Adrenal gland (tissue), 12 donors: ENCODE results near the gene HGS. TPM values are rescaled to one million over a fixed set of nuclear protein-coding genes. Genes with fewer than 3 reads are reported as not detected.

Source experiments
- DNase-seq, 7 donors: peaks; one replicate each; pipeline ENCODE4 v3.0.0-alpha.2; 2019 to 2020
- H3K27ac ChIP-seq, 5 donors: fragments of 200-600 bp; sonication (generic) in 4 of 5; 1 replicate in 3 of 5; 2 replicates in 2 of 5; pipeline versions ENCODE4 v1.5.1 to v1.8.0; 2016 to 2020; ENCODE audit warnings: mild to moderate bottlenecking in 1 of 5
- H3K27me3 ChIP-seq: fragments of 200-600 bp; 2 replicates; pipeline ENCODE4 v1.8.0; 2021
- H3K36me3 ChIP-seq, 2 donors: fragments of 200-600 bp; replicated peaks in 1 of 2; 1 replicate in 1 of 2; 2 replicates in 1 of 2; pipeline versions ENCODE4 v1.5.1 to v1.8.0; 2018 to 2022
- H3K4me1 ChIP-seq, 2 donors: fragments of 200-600 bp; replicated peaks in 1 of 2; 1 replicate in 1 of 2; 2 replicates in 1 of 2; pipeline versions ENCODE4 v1.5.1 to v1.8.0; 2018 to 2021
- H3K4me3 ChIP-seq, 4 donors: fragments of 200-600 bp; sonication (generic) in 3 of 4; one replicate each; pipeline ENCODE4 v1.5.1; 2016 to 2018
- H3K9me3 ChIP-seq, 3 donors: fragments of 200-600 bp; sonication (generic) in 1 of 3; replicated peaks in 1 of 3; 1 replicate in 2 of 3; 2 replicates in 1 of 3; pipeline versions ENCODE4 v1.5.1 to v1.8.0; 2016 to 2021
- CTCF ChIP-seq, 6 experiments: fragments of 450-650 bp in 4 of 6; fragments of 200-600 bp in 2 of 6; sonication (generic) in 1 of 6; IDR thresholded peaks; 1 replicate in 5 of 6; 2 replicates in 1 of 6; pipeline versions ENCODE4 v1.5.1 to v1.8.0; 2016 to 2021; ENCODE audit warnings: antibody characterized with exemption in 6 of 6, mild to moderate bottlenecking in 2 of 6, moderate library complexity in 1 of 6
- POLR2A ChIP-seq, 2 donors: fragments of 450-650 bp; IDR thresholded peaks; one replicate each; pipeline ENCODE4 v1.6.1; 2017; ENCODE audit warnings: antibody characterized with exemption in 2 of 2, mild to moderate bottlenecking in 2 of 2, moderate library complexity in 1 of 2
- WGBS, 4 donors: extraction: QIAGEN DNeasy Blood & Tissue Kit in 2 of 4; methylation state at CpG; one replicate each; pipeline versions ENCODE4 v1.1.5 to v1.1.7; 2013 to 2017; 5-methylcytosine and 5-hydroxymethylcytosine counted together
- intact Hi-C, 2 donors: fragments of 100-400 bp; cut with DNase I; formaldehyde crosslinking; loops; one replicate each; pipeline versions ENCODE4 v1.14.1 to v1.15.0; 2022 to 2023
- microRNA-seq, 3 donors: library from miRNA; unstranded; fragments of <30 nt; microRNA quantifications; one replicate each; pipeline ENCODE4, GENCODE V29; 2017 to 2020
- polyA plus RNA-seq, 3 donors: library from polyadenylated mRNA; stranded (reverse); fragments of 200-250 nt in 2 of 3; fragments of 350-450 nt in 1 of 3; fragmentation: Illumina TruSeq in 1 of 3; extraction: RNeasy Lipid Tissue Mini Kit (QIAGEN cat#74804) in 1 of 3; gene quantifications; one replicate each; pipeline ENCODE4 v1.2.3, GENCODE V29; 2013 to 2014
- small RNA-seq, 2 donors: library from RNA; depleted of rRNA; stranded (forward); fragments of <200 nt; gene quantifications; one replicate each; pipeline ENCODE3, GENCODE V24; 2016
- total RNA-seq, 9 donors: library from RNA; depleted of rRNA in 4 of 9; stranded (reverse); fragments of >200 nt in 4 of 9; fragments of 120-200 nt in 1 of 9; fragmentation: NEBNext Ultra II Directional in 1 of 9; extraction: Animal tissue kit (Norgen Biotek cat#: 25700) in 1 of 9; gene quantifications; one replicate each; pipeline versions ENCODE4 v1.1.0 to v1.2.4, GENCODE V29; 2013 to 2023
- donor health status: healthy with polysubstance abuse.
- donor health status: Bipolar disorder and iron deficiency.
- donor health status: DM: yes; HTN: yes; CAD: no.
- donor health status: DM: no; HTN: no; CAD: no.
- donor health status: DM: no; HTN: no; CAD: no.
- donor health status: DM: yes; HTN: yes; CAD: no.

The HGS gene
- total and polyA plus RNA-seq, 12 donors = 51.7 to 384 (median 104) TPM

- no peaks in the 10 kb centered on the region for H3K4me1 ChIP-seq
- no peak overlapping the region for H3K4me3 ChIP-seq
- H3K9me3 ChIP-seq = no peaks in the 10 kb centered on the region
- intact Hi-C loops = no loop called here
- 49 to 65% (median 60%) methylated on average over 8 to 28 of the region's 28 CpGs for WGBS, 4 donors
- TF ChIP-seq POLR2A (IDR thresholded peaks at IDR 0.05) (no peak), CTCF (IDR thresholded peaks at IDR 0.05) (no peak)
- H3K27ac ChIP-seq = no peak overlapping the region
- DNase-seq = peak in 1 of 7 donors; percentile 53
- H3K36me3 ChIP-seq = no peaks in the 10 kb centered on the region
- no peaks in the 10 kb centered on the region for H3K27me3 ChIP-seq
These were observed 56.7 kb downstream of the HGS start for GRCh38 chr17:81740395-81740961.

GRCh38 chr17:81741049-81741593 lies 57.3 kb downstream of the HGS start:
- H3K27me3 ChIP-seq = no peaks in the 10 kb centered on the region
- no peaks in the 10 kb centered on the region for H3K9me3 ChIP-seq
- TF ChIP-seq POLR2A (IDR thresholded peaks at IDR 0.05) (no peak), CTCF (IDR thresholded peaks at IDR 0.05) (no peak)
- no peak overlapping the region for H3K27ac ChIP-seq
- intact Hi-C loops = no loop called here
- no peak overlapping the region for H3K4me3 ChIP-seq
- no peaks in the 10 kb centered on the region for H3K4me1 ChIP-seq
- H3K36me3 ChIP-seq = no peaks in the 10 kb centered on the region
- WGBS, 4 donors = 30 to 33% (median 30%) methylated on average over 6 to 22 of the region's 22 CpGs; no CpG with 5 or more reads in 1 of the 4 donors
- DNase-seq = peak in 1 of 7 donors; percentile 51

GRCh38 chr17:81741594-81742452 lies 58.0 kb downstream of the HGS start:
- no peaks in the 10 kb centered on the region for H3K4me1 ChIP-seq
- intact Hi-C loops = no loop called here
- H3K27me3 ChIP-seq = no peaks in the 10 kb centered on the region
- no peak overlapping the region for H3K27ac ChIP-seq
- H3K4me3 ChIP-seq = no peak overlapping the region
- no peak for DNase-seq
- 60 to 79% (median 69%) methylated on average over 4 to 26 of the region's 26 CpGs for WGBS, 4 donors
- no peaks in the 10 kb centered on the region for H3K36me3 ChIP-seq
- H3K9me3 ChIP-seq = no peaks in the 10 kb centered on the region
- no peak for TF ChIP-seq CTCF (IDR thresholded peaks at IDR 0.05)
- no peak for TF ChIP-seq POLR2A (IDR thresholded peaks at IDR 0.05)

Small RNA genes lying within 50 kb of the gene (microRNA-seq; reads per million reads assigned to microRNA genes)
- 0.45 to 2.0 (median 1.1) reads per million in 3 donors for gene MIR6786

Small RNA genes lying within 50 kb of the gene (small RNA-seq; reads per million reads assigned to genes)
- 0.12 to 0.33 reads per million in 2 donors for gene MIR6786

Other genes with a start within 250 kb of the HGS start
- 1,000 to 10,000 TPM in 8 of 9 donors, 100 to 1,000 TPM in 1; 842 to 6,446 (median 2,440) TPM for gene ACTG1, start 171.2 kb upstream of the HGS start, total RNA-seq
- gene ACTG1, start 171.2 kb upstream of the HGS start, polyA plus RNA-seq = 1,000 to 10,000 TPM in 2 of 3 donors, 100 to 1,000 TPM in 1; 828 to 1,140 (median 1,059) TPM
- gene FSCN2, start 155.6 kb upstream of the HGS start, total RNA-seq = 1 to 10 TPM in 4 of 9 donors, under 1 TPM in 5; 0.22 to 1.9 (median 0.72) TPM
- gene FSCN2, start 155.6 kb upstream of the HGS start, polyA plus RNA-seq = 1 to 10 TPM in 1 of 3 donors, under 1 TPM in 1, not detected in 1; 0.51 to 1.7 TPM
- 10 to 100 TPM in 8 of 9 donors, 1 to 10 TPM in 1; 8.5 to 35.1 (median 29.4) TPM for gene FAAP100, start 131.7 kb upstream of the HGS start, total RNA-seq
- gene FAAP100, start 131.7 kb upstream of the HGS start, polyA plus RNA-seq = 10 to 100 TPM in 2 of 3 donors, 1 to 10 TPM in 1; 2.5 to 89.0 (median 41.0) TPM
- gene NPLOC4, start 46.9 kb upstream of the HGS start, total RNA-seq = 100 to 1,000 TPM in 3 of 9 donors, 10 to 100 TPM in 6; 62.3 to 140 (median 80.9) TPM
- gene NPLOC4, start 46.9 kb upstream of the HGS start, polyA plus RNA-seq = 100 to 1,000 TPM in 1 of 3 donors, 10 to 100 TPM in 2; 41.7 to 115 (median 52.5) TPM
- 1 to 10 TPM in 7 of 9 donors, under 1 TPM in 2; 0.18 to 5.9 (median 2.1) TPM for gene TSPAN10, start 46.8 kb upstream of the HGS start, total RNA-seq
- gene TSPAN10, start 46.8 kb upstream of the HGS start, polyA plus RNA-seq = 1 to 10 TPM in 2 of 3 donors, under 1 TPM in 1; 0.27 to 3.9 (median 2.2) TPM
- gene PDE6G, start 27.5 kb upstream of the HGS start, total RNA-seq = 1 to 10 TPM in 5 of 9 donors, under 1 TPM in 1, not detected in 3; 0.35 to 2.3 (median 1.7) TPM
- gene PDE6G, start 27.5 kb upstream of the HGS start, polyA plus RNA-seq = 1 to 10 TPM; 1.2 to 5.9 (median 2.6) TPM
- 10 to 100 TPM; 30.9 to 67.0 (median 50.2) TPM for gene OXLD1, start 17.4 kb upstream of the HGS start, total RNA-seq
- gene OXLD1, start 17.4 kb upstream of the HGS start, polyA plus RNA-seq = 100 to 1,000 TPM in 2 of 3 donors, 1 to 10 TPM in 1; 3.7 to 166 (median 120) TPM
- 10 to 100 TPM in 8 of 9 donors, 1 to 10 TPM in 1; 7.5 to 23.5 (median 15.6) TPM for gene CCDC137, start 17.3 kb upstream of the HGS start, total RNA-seq
- 10 to 100 TPM; 12.6 to 46.0 (median 15.0) TPM for gene CCDC137, start 17.3 kb upstream of the HGS start, polyA plus RNA-seq
- gene ARL16, start 214 bp upstream of the HGS start, total RNA-seq = 10 to 100 TPM; 22.2 to 40.3 (median 29.9) TPM
- 100 to 1,000 TPM in 1 of 3 donors, 10 to 100 TPM in 2; 18.5 to 105 (median 79.8) TPM for gene ARL16, start 214 bp upstream of the HGS start, polyA plus RNA-seq
- gene MRPL12, start 19.4 kb downstream of the HGS start, total RNA-seq = 10 to 100 TPM; 24.0 to 98.8 (median 85.2) TPM
- gene MRPL12, start 19.4 kb downstream of the HGS start, polyA plus RNA-seq = 100 to 1,000 TPM in 2 of 3 donors, 10 to 100 TPM in 1; 60.7 to 159 (median 141) TPM
- 10 to 100 TPM in 8 of 9 donors, 1 to 10 TPM in 1; 8.8 to 36.1 (median 19.6) TPM for gene SLC25A10, start 28.3 kb downstream of the HGS start, total RNA-seq
- gene SLC25A10, start 28.3 kb downstream of the HGS start, polyA plus RNA-seq = 10 to 100 TPM in 2 of 3 donors, 1 to 10 TPM in 1; 3.5 to 33.1 (median 29.2) TPM
- 1 to 10 TPM in 3 of 9 donors, under 1 TPM in 3, not detected in 3; 0.11 to 2.9 (median 1.2) TPM for gene GCGR, start 120.1 kb downstream of the HGS start, total RNA-seq
- gene GCGR, start 120.1 kb downstream of the HGS start, polyA plus RNA-seq = 10 to 100 TPM in 1 of 3 donors, 1 to 10 TPM in 1, under 1 TPM in 1; 0.29 to 48.7 (median 4.1) TPM
- 100 to 1,000 TPM in 2 of 9 donors, 10 to 100 TPM in 7; 63.5 to 115 (median 82.5) TPM for gene MCRIP1, start 149.3 kb downstream of the HGS start, total RNA-seq
- gene MCRIP1, start 149.3 kb downstream of the HGS start, polyA plus RNA-seq = 100 to 1,000 TPM in 2 of 3 donors, 1 to 10 TPM in 1; 5.0 to 248 (median 144) TPM
- under 1 TPM in 3 of 9 donors, not detected in 6; 0.11 to 0.92 (median 0.46) TPM for gene PPP1R27, start 151.0 kb downstream of the HGS start, total RNA-seq
- 1 to 10 TPM in 2 of 3 donors, under 1 TPM in 1; 0.22 to 3.1 (median 2.6) TPM for gene PPP1R27, start 151.0 kb downstream of the HGS start, polyA plus RNA-seq
- 1,000 to 10,000 TPM in 5 of 9 donors, 100 to 1,000 TPM in 4; 583 to 2,018 (median 1,095) TPM for gene P4HB, start 176.5 kb downstream of the HGS start, total RNA-seq
- gene P4HB, start 176.5 kb downstream of the HGS start, polyA plus RNA-seq = 1,000 to 10,000 TPM in 1 of 3 donors, 100 to 1,000 TPM in 2; 546 to 2,717 (median 747) TPM
- 100 to 1,000 TPM; 123 to 491 (median 203) TPM for gene ARHGDIA, start 187.3 kb downstream of the HGS start, total RNA-seq
- gene ARHGDIA, start 187.3 kb downstream of the HGS start, polyA plus RNA-seq = 100 to 1,000 TPM; 180 to 324 (median 250) TPM
- gene ALYREF, start 207.6 kb downstream of the HGS start, total RNA-seq = 10 to 100 TPM; 15.2 to 69.3 (median 45.1) TPM
- gene ALYREF, start 207.6 kb downstream of the HGS start, polyA plus RNA-seq = 10 to 100 TPM; 13.0 to 28.2 (median 15.2) TPM
- 100 to 1,000 TPM; 102 to 226 (median 134) TPM for gene ANAPC11, start 207.7 kb downstream of the HGS start, total RNA-seq
- 100 to 1,000 TPM in 2 of 3 donors, 10 to 100 TPM in 1; 21.2 to 242 (median 112) TPM for gene ANAPC11, start 207.7 kb downstream of the HGS start, polyA plus RNA-seq
- gene NPB, start 218.2 kb downstream of the HGS start, total RNA-seq = 1 to 10 TPM in 1 of 9 donors, under 1 TPM in 4, not detected in 4; 0.18 to 2.5 (median 0.42) TPM
- gene NPB, start 218.2 kb downstream of the HGS start, polyA plus RNA-seq = under 1 TPM; 0.07 to 0.57 (median 0.24) TPM
- gene PCYT2, start 227.4 kb downstream of the HGS start, total RNA-seq = 10 to 100 TPM; 19.8 to 31.6 (median 29.0) TPM
- gene PCYT2, start 227.4 kb downstream of the HGS start, polyA plus RNA-seq = 10 to 100 TPM; 32.5 to 41.2 (median 37.5) TPM
- gene SIRT7, start 234.2 kb downstream of the HGS start, total RNA-seq = 10 to 100 TPM; 10.4 to 25.2 (median 14.6) TPM
- 10 to 100 TPM in 2 of 3 donors, 1 to 10 TPM in 1; 4.2 to 49.8 (median 33.3) TPM for gene SIRT7, start 234.2 kb downstream of the HGS start, polyA plus RNA-seq
- gene MAFG, start 243.7 kb downstream of the HGS start, total RNA-seq = 10 to 100 TPM; 10.5 to 44.5 (median 25.0) TPM
- gene MAFG, start 243.7 kb downstream of the HGS start, polyA plus RNA-seq = 10 to 100 TPM in 1 of 3 donors, 1 to 10 TPM in 2; 7.7 to 13.0 (median 8.9) TPM